GM12865 (cell line): Measurements from ENCODE around the gene GAK.

Source experiments
- DNase-seq: peaks from one replicate; pipeline ENCODE4 v3.0.0; 2010; ENCODE audit warnings: low read depth
- H3K4me3 ChIP-seq: 2 replicates; pipeline ENCODE4 v1.5.1; 2011; ENCODE audit warnings: mild to moderate bottlenecking, low read depth, low read length, control low read depth
- CTCF ChIP-seq: IDR thresholded peaks from 2 replicates; pipeline ENCODE4 v1.5.1; 2011; ENCODE audit warnings: low read length, control low read depth, low read depth, inconsistent platforms; ENCODE audit not compliant: insufficient read depth; ENCODE audit errors: missing control alignments

Gene GAK

DNA sequence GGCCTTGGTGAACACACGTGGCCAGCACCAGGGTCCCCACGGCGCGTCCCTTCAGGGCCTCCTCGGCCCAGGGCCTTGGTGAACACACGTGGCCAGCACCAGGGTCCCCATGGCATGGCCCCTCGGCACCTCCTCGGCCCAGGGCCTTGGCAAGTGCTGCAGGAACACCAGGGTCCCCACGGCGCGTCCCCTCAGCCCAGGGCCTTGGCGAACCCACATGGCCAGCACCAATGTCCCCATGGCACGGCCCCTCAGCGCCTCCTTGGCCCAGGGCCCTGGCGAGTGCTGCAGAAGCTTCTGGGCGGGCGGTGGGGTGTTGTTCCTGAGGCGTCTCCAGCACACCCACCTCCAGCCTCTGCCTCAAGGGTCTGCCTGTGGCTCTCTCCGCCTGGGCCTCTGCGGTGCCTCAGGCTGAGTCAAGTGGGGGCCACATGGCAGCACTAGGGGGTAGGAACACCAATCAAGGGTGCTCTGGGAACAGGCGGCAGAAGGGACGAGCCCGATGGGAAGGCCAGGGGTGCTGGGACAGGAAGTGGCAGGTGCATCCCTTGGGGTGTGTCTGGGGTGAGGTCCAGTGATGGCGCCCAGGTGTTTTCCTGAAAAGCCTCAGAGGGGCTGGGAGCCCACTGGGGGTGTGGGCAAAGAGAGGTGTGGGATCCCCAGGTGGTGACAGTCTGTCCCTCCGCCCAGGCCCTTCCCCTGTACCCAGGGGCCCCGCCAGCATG is 64.4 kb downstream of the GAK start:
- H3K4me3 ChIP-seq = no peak overlapping the region
- DNase-seq = no peak
- TF ChIP-seq CTCF = no peak

- DNase-seq = no peak
- H3K4me3 ChIP-seq = no peak overlapping the region
- TF ChIP-seq CTCF = no peak
Observed at GRCh38 chr4:866761-867390, 65.2 kb downstream of the GAK start.

DNA sequence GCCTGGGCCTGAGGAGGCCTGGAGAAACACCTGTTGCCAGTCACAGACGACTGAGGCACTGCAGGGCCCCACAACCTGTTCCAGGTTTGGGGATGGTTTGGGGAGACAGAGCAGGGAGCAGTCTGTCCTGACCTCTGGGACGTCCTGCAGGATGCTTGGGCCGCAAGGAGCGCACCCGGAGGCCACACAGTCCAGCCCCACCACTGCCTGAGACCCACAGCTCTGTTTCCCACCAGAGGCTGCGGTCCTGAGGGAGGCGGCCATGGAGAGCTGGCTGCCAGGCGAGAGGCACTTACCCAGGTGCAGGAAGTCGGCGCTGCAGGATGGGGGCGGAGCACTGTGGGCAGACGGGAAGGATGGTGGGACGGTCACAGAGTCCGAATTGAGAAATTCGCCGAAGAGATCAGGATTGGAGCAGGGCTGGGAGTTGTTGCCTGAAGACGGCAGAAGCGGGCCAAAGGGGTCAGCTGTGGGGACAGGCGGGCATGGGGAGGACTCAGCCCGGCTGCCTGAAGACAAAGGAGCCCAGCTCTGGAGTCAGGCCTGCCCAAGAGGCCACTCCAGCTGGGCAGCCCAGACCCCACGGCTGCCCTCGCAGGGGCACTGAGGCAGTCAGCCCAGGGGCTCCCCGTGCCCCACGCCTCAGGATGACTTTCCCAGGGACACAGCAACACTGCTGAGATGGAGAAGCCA is 65.9 kb downstream of the GAK start:
- no peak for DNase-seq
- H3K4me3 ChIP-seq = no peak overlapping the region
- TF ChIP-seq CTCF = no peak

DNA sequence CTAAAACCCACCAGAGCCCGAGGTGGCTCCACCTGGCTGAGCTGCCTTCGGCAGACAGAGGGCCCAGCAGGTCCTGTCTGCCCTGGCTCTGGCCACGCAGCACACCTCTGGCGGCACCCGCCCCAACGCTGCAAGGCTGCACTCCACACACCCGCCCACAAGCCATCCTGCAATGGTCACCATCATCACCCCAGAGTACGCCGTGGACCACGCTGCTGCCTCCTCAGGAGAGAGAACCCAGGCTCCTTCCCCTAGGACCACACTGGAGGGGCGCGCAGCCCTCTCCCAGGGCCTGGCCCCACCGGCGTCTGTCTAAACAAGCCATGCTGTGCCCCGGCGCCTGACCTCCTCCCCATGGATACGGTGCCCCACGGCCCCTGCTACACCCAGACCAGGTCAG is 66.5 kb downstream of the GAK start:
- no peak overlapping the region for H3K4me3 ChIP-seq
- DNase-seq = no peak
- TF ChIP-seq CTCF = no peak

- H3K4me3 ChIP-seq = no peak overlapping the region
- no peak for TF ChIP-seq CTCF
- DNase-seq = no peak
Observed at GRCh38 chr4:865121-865465, 67.0 kb downstream of the GAK start.

- no peak for TF ChIP-seq CTCF
- H3K4me3 ChIP-seq = no peak overlapping the region
- no peak for DNase-seq
Observed at GRCh38 chr4:864456-865120, 67.5 kb downstream of the GAK start.
